DND-41 (cell line): ENCODE results near the gene POU6F2.

ENCODE experiments used
- EZH2 ChIP-seq: IDR thresholded peaks from 3 replicates; pipeline ENCODE4 v1.6.1; 2012; ENCODE audit warnings: borderline replicate concordance, low read depth, mild to moderate bottlenecking, moderate library complexity, low read length, inconsistent platforms; ENCODE audit not compliant: severe bottlenecking
- TF ChIP-seq, protein P1 (sequence below): IDR thresholded peaks from 2 replicates; pipeline ENCODE4 v1.5.1; 2012; ENCODE audit warnings: borderline replicate concordance, low read length, moderate library complexity, mild to moderate bottlenecking; ENCODE audit not compliant: poor library complexity, severe bottlenecking; ENCODE audit errors: extremely low read depth

GRCh38 chr7:39095875-39096619 lies 118.3 kb downstream of the POU6F2 start:
- TF ChIP-seq, protein P1, sequence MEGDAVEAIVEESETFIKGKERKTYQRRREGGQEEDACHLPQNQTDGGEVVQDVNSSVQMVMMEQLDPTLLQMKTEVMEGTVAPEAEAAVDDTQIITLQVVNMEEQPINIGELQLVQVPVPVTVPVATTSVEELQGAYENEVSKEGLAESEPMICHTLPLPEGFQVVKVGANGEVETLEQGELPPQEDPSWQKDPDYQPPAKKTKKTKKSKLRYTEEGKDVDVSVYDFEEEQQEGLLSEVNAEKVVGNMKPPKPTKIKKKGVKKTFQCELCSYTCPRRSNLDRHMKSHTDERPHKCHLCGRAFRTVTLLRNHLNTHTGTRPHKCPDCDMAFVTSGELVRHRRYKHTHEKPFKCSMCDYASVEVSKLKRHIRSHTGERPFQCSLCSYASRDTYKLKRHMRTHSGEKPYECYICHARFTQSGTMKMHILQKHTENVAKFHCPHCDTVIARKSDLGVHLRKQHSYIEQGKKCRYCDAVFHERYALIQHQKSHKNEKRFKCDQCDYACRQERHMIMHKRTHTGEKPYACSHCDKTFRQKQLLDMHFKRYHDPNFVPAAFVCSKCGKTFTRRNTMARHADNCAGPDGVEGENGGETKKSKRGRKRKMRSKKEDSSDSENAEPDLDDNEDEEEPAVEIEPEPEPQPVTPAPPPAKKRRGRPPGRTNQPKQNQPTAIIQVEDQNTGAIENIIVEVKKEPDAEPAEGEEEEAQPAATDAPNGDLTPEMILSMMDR, result no peak
- TF ChIP-seq EZH2, result no peak
